HAP-1 (cell line): ENCODE data around the gene HOXC9.
A peak's percentile ranks its signal among the peaks of the same experiment; 100 is the strongest.
"Not testable (repeated sequence)": the region's sequence is repeated elsewhere in the genome, so short reads cannot be mapped to it uniquely, and the experiment has no call there.

Source experiments
- DNase-seq, 2 experiments: peaks; one replicate each; pipeline ENCODE4 v3.0.0-alpha.2; 2016 to 2020; ENCODE audit warnings: low spot score in 2 of 2
- H3K27me3 ChIP-seq: fragments of 250-450 bp; sonication (Bioruptor Pico); 2 replicates; pipeline ENCODE4 v1.5.1; 2020; ENCODE audit warnings: low read depth, mild to moderate bottlenecking, moderate library complexity
- H3K36me3 ChIP-seq: fragments of 250-450 bp; sonication (Bioruptor Pico); replicated peaks from 2 replicates; pipeline ENCODE4 v1.5.1; 2020; ENCODE audit warnings: mild to moderate bottlenecking
- H3K4me1 ChIP-seq: fragments of 250-450 bp; sonication (Bioruptor Pico); 2 replicates; pipeline ENCODE4 v1.5.1; 2020; ENCODE audit warnings: mild to moderate bottlenecking
- H3K4me3 ChIP-seq: fragments of 250-450 bp; sonication (Bioruptor Pico); 2 replicates; pipeline ENCODE4 v1.5.1; 2020; ENCODE audit warnings: mild to moderate bottlenecking, moderate library complexity
- H3K9me3 ChIP-seq: fragments of 250-450 bp; sonication (Bioruptor Pico); 2 replicates; pipeline ENCODE4 v1.5.1; 2020; ENCODE audit warnings: mild to moderate bottlenecking, moderate library complexity
- in situ Hi-C: fragments of 300-500 bp; cut with MboI; formaldehyde crosslinking; loops from 3 replicates; pipeline ENCODE4 v1.14.3; 2020; ENCODE audit warnings: low sequenced_read_pairs, inconsistent platforms, mixed read lengths

The HOXC9 gene

GRCh38 chr12:54034785-54035310 lies 34.9 kb downstream of the HOXC9 start:
- no peak overlapping the region for H3K4me3 ChIP-seq
- in situ Hi-C loops: loop anchor here (5.0 kb wide), 1 partner anchor 157 kb away; no protein-coding TSS in a partner anchor
- peaks cover 22% of the 10 kb centered on the region for H3K4me1 ChIP-seq
- no peak for DNase-seq
- H3K36me3 ChIP-seq: no peaks in the 10 kb centered on the region
- no peaks in the 10 kb centered on the region for H3K9me3 ChIP-seq
- peaks cover 54% of the 10 kb centered on the region for H3K27me3 ChIP-seq

- in situ Hi-C loops: no loop called here
- no peaks in the 10 kb centered on the region for H3K36me3 ChIP-seq
- H3K4me3 ChIP-seq: no peak overlapping the region
- no peak for DNase-seq
- H3K4me1 ChIP-seq: peaks cover 22% of the 10 kb centered on the region
- peaks cover 63% of the 10 kb centered on the region for H3K27me3 ChIP-seq
- no peaks in the 10 kb centered on the region for H3K9me3 ChIP-seq
Observed at GRCh38 chr12:54035568-54036264, 35.8 kb downstream of the HOXC9 start.

- Histone ChIP-seq H3K9me3 (no peaks in the 10 kb centered on the region), H3K4me1 (peaks cover 22% of the 10 kb centered on the region), H3K27me3 (peaks cover 72% of the 10 kb centered on the region), H3K4me3 (no peak overlapping the region), H3K36me3 (no peaks in the 10 kb centered on the region)
- in situ Hi-C loops: no loop called here
- no peak for DNase-seq
Observed at GRCh38 chr12:54036620-54037359, 36.8 kb downstream of the HOXC9 start.

- no peak overlapping the region for H3K4me3 ChIP-seq
- peak; percentile 36 to 59 for DNase-seq
- in situ Hi-C loops: no loop called here
- peaks cover 78% of the 10 kb centered on the region for H3K27me3 ChIP-seq
- no peaks in the 10 kb centered on the region for H3K9me3 ChIP-seq
- peaks cover 22% of the 10 kb centered on the region for H3K4me1 ChIP-seq
- H3K36me3 ChIP-seq: no peaks in the 10 kb centered on the region
Observed at GRCh38 chr12:54037360-54038283, 37.7 kb downstream of the HOXC9 start.

GRCh38 chr12:54038284-54038870 lies 38.4 kb downstream of the HOXC9 start:
- Histone ChIP-seq H3K4me3 (no peak overlapping the region), H3K9me3 (no peaks in the 10 kb centered on the region), H3K36me3 (no peaks in the 10 kb centered on the region), H3K4me1 (peaks cover 16% of the 10 kb centered on the region), H3K27me3 (peaks cover 81% of the 10 kb centered on the region)
- in situ Hi-C loops: no loop called here
- DNase-seq: no peak

- H3K4me3 ChIP-seq: no peak overlapping the region
- H3K36me3 ChIP-seq: no peaks in the 10 kb centered on the region
- no peaks in the 10 kb centered on the region for H3K9me3 ChIP-seq
- H3K4me1 ChIP-seq: peaks cover 14% of the 10 kb centered on the region
- H3K27me3 ChIP-seq: peaks cover 87% of the 10 kb centered on the region
- in situ Hi-C loops: no loop called here
- DNase-seq: no peak
Observed at GRCh38 chr12:54038871-54039414, 39.0 kb downstream of the HOXC9 start.

- Histone ChIP-seq H3K9me3 (no peaks in the 10 kb centered on the region), H3K4me1 (peaks cover 10% of the 10 kb centered on the region), H3K4me3 (no peak overlapping the region), H3K27me3 (peaks cover 88% of the 10 kb centered on the region), H3K36me3 (no peaks in the 10 kb centered on the region)
- no peak for DNase-seq
- in situ Hi-C loops: no loop called here
Observed at GRCh38 chr12:54039417-54040147, 39.6 kb downstream of the HOXC9 start.

- no peak overlapping the region for H3K4me3 ChIP-seq
- peaks cover 10% of the 10 kb centered on the region for H3K4me1 ChIP-seq
- DNase-seq: peak in 1 of 2 experiments; percentile 51
- in situ Hi-C loops: no loop called here
- no peaks in the 10 kb centered on the region for H3K36me3 ChIP-seq
- H3K27me3 ChIP-seq: peaks cover 89% of the 10 kb centered on the region
- H3K9me3 ChIP-seq: no peaks in the 10 kb centered on the region
Observed at GRCh38 chr12:54040148-54040494, 40.2 kb downstream of the HOXC9 start.

GRCh38 chr12:54040648-54041047 lies 40.7 kb downstream of the HOXC9 start:
- Histone ChIP-seq H3K36me3 (no peaks in the 10 kb centered on the region), H3K4me3 (no peak overlapping the region), H3K9me3 (no peaks in the 10 kb centered on the region), H3K4me1 (peaks cover 10% of the 10 kb centered on the region), H3K27me3 (peaks cover 91% of the 10 kb centered on the region)
- DNase-seq: no peak
- in situ Hi-C loops: no loop called here

- peaks cover 10% of the 10 kb centered on the region for H3K4me1 ChIP-seq
- no peak overlapping the region for H3K4me3 ChIP-seq
- peaks cover 92% of the 10 kb centered on the region for H3K27me3 ChIP-seq
- no peak for DNase-seq
- in situ Hi-C loops: no loop called here
- H3K36me3 ChIP-seq: no peaks in the 10 kb centered on the region
- H3K9me3 ChIP-seq: no peaks in the 10 kb centered on the region
Observed at GRCh38 chr12:54041097-54041690, 41.2 kb downstream of the HOXC9 start.

GRCh38 chr12:54042033-54042432 lies 42.1 kb downstream of the HOXC9 start:
- H3K36me3 ChIP-seq, DNase-seq, H3K9me3 ChIP-seq, H3K4me3 ChIP-seq, H3K4me1 ChIP-seq, in situ Hi-C loops: not testable (repeated sequence)
- peaks cover 92% of the 10 kb centered on the region for H3K27me3 ChIP-seq
